Measurements from ENCODE around the gene ACTG2. TPM values are rescaled to one million over a fixed set of nuclear protein-coding genes. Genes with fewer than 3 reads are reported as not detected.

The ACTG2 gene
- total and polyA plus RNA-seq, 4 donors, result 0.46 to 9.0 (median 4.3) TPM

DNA sequence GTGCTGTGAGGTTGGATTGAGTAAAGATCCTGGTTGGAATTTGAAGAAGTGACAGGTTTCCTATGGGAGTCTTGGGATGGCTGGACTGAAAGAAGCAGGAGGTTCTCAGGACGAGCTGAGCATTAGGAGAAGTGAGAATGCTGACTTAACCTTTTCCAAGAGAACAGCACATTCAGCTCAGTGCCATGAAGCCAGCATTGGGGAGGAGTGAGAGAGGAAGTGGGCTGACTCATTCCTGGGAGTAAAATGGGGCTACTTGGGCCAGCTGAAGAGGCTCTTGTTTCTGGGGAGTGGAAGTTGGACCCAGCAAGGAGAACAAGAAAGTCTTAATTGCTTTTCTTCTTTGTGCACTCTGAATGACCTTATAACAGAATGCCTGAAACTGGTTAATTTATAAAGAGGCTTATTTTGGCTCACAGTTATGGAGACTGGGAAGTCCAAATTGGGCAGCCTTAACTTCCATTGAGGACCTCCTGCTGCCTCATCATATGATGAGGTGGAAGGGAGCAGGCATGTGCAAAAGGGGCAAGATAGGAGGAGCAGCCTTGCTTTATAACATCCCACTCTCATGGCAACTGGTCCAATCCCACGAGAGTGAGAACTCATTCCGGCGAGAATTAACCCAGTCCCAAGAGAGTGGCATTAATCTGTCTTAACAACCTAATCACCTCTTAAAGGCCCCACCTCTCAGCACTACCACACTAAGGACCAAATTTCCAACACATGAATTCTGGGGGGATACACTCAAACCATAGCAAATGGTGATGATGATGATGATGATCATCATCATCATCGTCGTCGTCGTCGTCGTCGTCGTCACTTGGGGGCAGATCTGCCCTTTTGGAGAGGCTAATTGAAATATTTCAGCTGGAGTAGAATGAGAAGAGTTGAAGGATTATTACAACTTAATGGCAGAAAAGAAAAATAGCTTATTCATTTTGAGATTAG, 60.0 kb downstream of the ACTG2 start:
- H3K27ac ChIP-seq (ENCODE audit: low read depth in 1 of 2, low read length in 2 of 2), result no peak overlapping the region
- 84% methylated on average over 12 of the region's 12 CpGs for WGBS
- no peak for DNase-seq (ENCODE audit: low spot score)
- peaks cover 10 to 61% (median 44%) of the 10 kb centered on the region in 4 donors for H3K36me3 ChIP-seq (ENCODE audit: control insufficient read depth in 4 of 4, insufficient read depth in 3 of 4, low read depth in 1 of 4, low read length in 3 of 4)
- no peak for TF ChIP-seq FOXA2 (IDR thresholded peaks at IDR 0.05)
- peak in 1 of 2 donors; percentile 4 for TF ChIP-seq RAD21 (IDR thresholded peaks at IDR 0.05)
- peak in 1 of 2 donors; percentile 22 for TF ChIP-seq JUND (IDR thresholded peaks at IDR 0.05)
- H3K4me3 ChIP-seq (ENCODE audit: low read depth in 1 of 3, low read length in 3 of 3), result no peak overlapping the region
- H3K4me1 ChIP-seq (ENCODE audit: control insufficient read depth in 4 of 4, insufficient read depth in 4 of 4, low read length in 3 of 4), result no peaks in the 10 kb centered on the region
- no peaks in the 10 kb centered on the region for H3K27me3 ChIP-seq (ENCODE audit: control insufficient read depth in 4 of 4, insufficient read depth in 4 of 4, low read length in 3 of 4)
- H3K9me3 ChIP-seq (ENCODE audit: control insufficient read depth in 4 of 4, low read length in 3 of 4), result no peaks in the 10 kb centered on the region
- no peak overlapping the region for H3K9ac ChIP-seq (ENCODE audit: low read depth in 1 of 2, low read length in 2 of 2)

DNA sequence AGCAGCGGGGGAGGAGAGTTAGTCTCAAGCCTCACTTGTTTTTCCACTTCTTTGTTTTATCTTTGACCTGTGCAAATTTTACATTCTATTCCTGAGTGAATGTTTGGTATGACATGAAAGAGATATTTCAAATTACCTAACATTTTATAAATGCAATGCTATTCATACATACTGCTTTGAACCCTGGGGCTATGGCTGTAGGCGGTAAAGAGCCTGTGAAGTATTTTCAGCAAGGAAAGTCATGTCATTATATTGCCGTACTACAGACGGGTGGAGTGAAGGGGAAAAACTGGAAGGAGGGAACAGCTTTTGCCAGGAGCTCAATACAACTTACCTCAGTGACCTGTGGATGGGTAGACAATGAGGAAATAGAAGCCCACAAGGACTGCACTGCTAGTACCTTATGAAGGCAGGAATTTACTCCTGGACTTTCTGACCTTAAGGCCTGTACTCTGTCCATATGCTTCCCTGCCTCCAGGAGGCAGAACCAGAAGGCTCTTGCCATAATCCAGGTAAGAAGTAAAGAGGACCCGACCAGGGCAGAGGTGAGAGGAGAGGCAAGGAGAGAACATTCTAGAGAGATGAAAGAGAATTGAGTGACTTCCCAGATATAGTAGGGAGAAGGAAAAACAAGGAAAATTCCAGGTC, 63.5 kb downstream of the ACTG2 start:
- no peaks in the 10 kb centered on the region for H3K4me1 ChIP-seq (ENCODE audit: control insufficient read depth in 4 of 4, insufficient read depth in 4 of 4, low read length in 3 of 4)
- no peak overlapping the region for H3K4me3 ChIP-seq (ENCODE audit: low read depth in 1 of 3, low read length in 3 of 3)
- TF ChIP-seq, protein P1, sequence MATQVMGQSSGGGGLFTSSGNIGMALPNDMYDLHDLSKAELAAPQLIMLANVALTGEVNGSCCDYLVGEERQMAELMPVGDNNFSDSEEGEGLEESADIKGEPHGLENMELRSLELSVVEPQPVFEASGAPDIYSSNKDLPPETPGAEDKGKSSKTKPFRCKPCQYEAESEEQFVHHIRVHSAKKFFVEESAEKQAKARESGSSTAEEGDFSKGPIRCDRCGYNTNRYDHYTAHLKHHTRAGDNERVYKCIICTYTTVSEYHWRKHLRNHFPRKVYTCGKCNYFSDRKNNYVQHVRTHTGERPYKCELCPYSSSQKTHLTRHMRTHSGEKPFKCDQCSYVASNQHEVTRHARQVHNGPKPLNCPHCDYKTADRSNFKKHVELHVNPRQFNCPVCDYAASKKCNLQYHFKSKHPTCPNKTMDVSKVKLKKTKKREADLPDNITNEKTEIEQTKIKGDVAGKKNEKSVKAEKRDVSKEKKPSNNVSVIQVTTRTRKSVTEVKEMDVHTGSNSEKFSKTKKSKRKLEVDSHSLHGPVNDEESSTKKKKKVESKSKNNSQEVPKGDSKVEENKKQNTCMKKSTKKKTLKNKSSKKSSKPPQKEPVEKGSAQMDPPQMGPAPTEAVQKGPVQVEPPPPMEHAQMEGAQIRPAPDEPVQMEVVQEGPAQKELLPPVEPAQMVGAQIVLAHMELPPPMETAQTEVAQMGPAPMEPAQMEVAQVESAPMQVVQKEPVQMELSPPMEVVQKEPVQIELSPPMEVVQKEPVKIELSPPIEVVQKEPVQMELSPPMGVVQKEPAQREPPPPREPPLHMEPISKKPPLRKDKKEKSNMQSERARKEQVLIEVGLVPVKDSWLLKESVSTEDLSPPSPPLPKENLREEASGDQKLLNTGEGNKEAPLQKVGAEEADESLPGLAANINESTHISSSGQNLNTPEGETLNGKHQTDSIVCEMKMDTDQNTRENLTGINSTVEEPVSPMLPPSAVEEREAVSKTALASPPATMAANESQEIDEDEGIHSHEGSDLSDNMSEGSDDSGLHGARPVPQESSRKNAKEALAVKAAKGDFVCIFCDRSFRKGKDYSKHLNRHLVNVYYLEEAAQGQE (IDR thresholded peaks at IDR 0.05), result no peak
- TF ChIP-seq, protein P2, sequence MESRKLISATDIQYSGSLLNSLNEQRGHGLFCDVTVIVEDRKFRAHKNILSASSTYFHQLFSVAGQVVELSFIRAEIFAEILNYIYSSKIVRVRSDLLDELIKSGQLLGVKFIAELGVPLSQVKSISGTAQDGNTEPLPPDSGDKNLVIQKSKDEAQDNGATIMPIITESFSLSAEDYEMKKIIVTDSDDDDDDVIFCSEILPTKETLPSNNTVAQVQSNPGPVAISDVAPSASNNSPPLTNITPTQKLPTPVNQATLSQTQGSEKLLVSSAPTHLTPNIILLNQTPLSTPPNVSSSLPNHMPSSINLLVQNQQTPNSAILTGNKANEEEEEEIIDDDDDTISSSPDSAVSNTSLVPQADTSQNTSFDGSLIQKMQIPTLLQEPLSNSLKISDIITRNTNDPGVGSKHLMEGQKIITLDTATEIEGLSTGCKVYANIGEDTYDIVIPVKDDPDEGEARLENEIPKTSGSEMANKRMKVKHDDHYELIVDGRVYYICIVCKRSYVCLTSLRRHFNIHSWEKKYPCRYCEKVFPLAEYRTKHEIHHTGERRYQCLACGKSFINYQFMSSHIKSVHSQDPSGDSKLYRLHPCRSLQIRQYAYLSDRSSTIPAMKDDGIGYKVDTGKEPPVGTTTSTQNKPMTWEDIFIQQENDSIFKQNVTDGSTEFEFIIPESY (IDR thresholded peaks at IDR 0.05), result no peak
- TF ChIP-seq NR2F2 (IDR thresholded peaks at IDR 0.05) (no peak), GABPA (IDR thresholded peaks at IDR 0.05 in 1 of 2, conservative IDR thresholded peaks at IDR 0.05 in 1 of 2) (no peak), FOXA1 (IDR thresholded peaks at IDR 0.05) (no peak), JUND (IDR thresholded peaks at IDR 0.05) (no peak), FOXA2 (IDR thresholded peaks at IDR 0.05) (no peak), TAF1 (conservative IDR thresholded peaks at IDR 0.05) (no peak)
- WGBS, result 93% methylated on average over 5 of the region's 5 CpGs
- H3K9ac ChIP-seq (ENCODE audit: low read depth in 1 of 2, low read length in 2 of 2), result no peak overlapping the region
- no peak for DNase-seq (ENCODE audit: low spot score)
- H3K9me3 ChIP-seq (ENCODE audit: control insufficient read depth in 4 of 4, low read length in 3 of 4), result no peaks in the 10 kb centered on the region
- H3K27ac ChIP-seq (ENCODE audit: low read depth in 1 of 2, low read length in 2 of 2), result no peak overlapping the region
- H3K36me3 ChIP-seq (ENCODE audit: control insufficient read depth in 4 of 4, insufficient read depth in 3 of 4, low read depth in 1 of 4, low read length in 3 of 4), result peaks cover 11 to 57% (median 44%) of the 10 kb centered on the region in 4 donors
- H3K27me3 ChIP-seq (ENCODE audit: control insufficient read depth in 4 of 4, insufficient read depth in 4 of 4, low read length in 3 of 4), result no peaks in the 10 kb centered on the region

DNA sequence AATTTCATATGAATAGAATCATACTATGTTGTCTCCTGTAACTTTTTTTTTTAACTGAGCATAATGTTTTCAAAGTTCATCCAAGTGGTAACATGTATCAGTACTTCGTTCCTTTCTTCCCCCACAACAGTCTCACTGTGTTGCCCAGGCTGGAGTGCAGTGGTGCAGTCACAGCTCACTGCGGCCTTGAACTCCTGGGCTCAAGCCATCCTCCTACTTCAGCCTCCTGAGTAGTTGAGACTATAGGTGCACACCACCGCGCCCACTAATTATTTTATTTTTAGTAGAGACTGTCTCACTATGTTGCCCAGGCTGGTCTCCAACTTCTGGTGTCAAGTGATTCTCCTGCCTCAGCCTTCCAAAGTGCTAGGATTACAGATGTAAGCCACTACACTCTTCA, 68.5 kb downstream of the ACTG2 start:
- Histone ChIP-seq H3K9ac (ENCODE audit: low read depth in 1 of 2, low read length in 2 of 2) (no peak overlapping the region), H3K9me3 (ENCODE audit: control insufficient read depth in 4 of 4, low read length in 3 of 4) (peaks cover 0 to 4% (median 0%) of the 10 kb centered on the region in 4 donors), H3K27me3 (ENCODE audit: control insufficient read depth in 4 of 4, insufficient read depth in 4 of 4, low read length in 3 of 4) (no peaks in the 10 kb centered on the region), H3K4me1 (ENCODE audit: control insufficient read depth in 4 of 4, insufficient read depth in 4 of 4, low read length in 3 of 4) (no peaks in the 10 kb centered on the region), H3K27ac (ENCODE audit: low read depth in 1 of 2, low read length in 2 of 2) (no peak overlapping the region), H3K36me3 (ENCODE audit: control insufficient read depth in 4 of 4, insufficient read depth in 3 of 4, low read depth in 1 of 4, low read length in 3 of 4) (peaks cover 5 to 34% (median 21%) of the 10 kb centered on the region in 4 donors), H3K4me3 (ENCODE audit: low read depth in 1 of 3, low read length in 3 of 3) (no peak overlapping the region)
- TF ChIP-seq TAF1 (conservative IDR thresholded peaks at IDR 0.05) (no peak), FOXA2 (IDR thresholded peaks at IDR 0.05) (no peak), SP1 (IDR thresholded peaks at IDR 0.05) (no peak), RAD21 (IDR thresholded peaks at IDR 0.05) (no peak)
- TF ChIP-seq, protein P3, sequence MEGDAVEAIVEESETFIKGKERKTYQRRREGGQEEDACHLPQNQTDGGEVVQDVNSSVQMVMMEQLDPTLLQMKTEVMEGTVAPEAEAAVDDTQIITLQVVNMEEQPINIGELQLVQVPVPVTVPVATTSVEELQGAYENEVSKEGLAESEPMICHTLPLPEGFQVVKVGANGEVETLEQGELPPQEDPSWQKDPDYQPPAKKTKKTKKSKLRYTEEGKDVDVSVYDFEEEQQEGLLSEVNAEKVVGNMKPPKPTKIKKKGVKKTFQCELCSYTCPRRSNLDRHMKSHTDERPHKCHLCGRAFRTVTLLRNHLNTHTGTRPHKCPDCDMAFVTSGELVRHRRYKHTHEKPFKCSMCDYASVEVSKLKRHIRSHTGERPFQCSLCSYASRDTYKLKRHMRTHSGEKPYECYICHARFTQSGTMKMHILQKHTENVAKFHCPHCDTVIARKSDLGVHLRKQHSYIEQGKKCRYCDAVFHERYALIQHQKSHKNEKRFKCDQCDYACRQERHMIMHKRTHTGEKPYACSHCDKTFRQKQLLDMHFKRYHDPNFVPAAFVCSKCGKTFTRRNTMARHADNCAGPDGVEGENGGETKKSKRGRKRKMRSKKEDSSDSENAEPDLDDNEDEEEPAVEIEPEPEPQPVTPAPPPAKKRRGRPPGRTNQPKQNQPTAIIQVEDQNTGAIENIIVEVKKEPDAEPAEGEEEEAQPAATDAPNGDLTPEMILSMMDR (IDR thresholded peaks at IDR 0.05; ENCODE audit: low read depth, low read length, missing input control), result no peak
- TF ChIP-seq, protein P4, sequence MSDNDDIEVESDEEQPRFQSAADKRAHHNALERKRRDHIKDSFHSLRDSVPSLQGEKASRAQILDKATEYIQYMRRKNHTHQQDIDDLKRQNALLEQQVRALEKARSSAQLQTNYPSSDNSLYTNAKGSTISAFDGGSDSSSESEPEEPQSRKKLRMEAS (IDR thresholded peaks at IDR 0.05), result no peak
- TF ChIP-seq, protein P5, sequence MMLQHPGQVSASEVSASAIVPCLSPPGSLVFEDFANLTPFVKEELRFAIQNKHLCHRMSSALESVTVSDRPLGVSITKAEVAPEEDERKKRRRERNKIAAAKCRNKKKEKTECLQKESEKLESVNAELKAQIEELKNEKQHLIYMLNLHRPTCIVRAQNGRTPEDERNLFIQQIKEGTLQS (IDR thresholded peaks at IDR 0.05), result no peak
- no peak for DNase-seq (ENCODE audit: low spot score)
- 96% methylated on average over 4 of the region's 4 CpGs for WGBS
